NCI-H345 (cell line): ENCODE results near the gene SLC11A1.

Experiments
- DNase-seq: peaks from one replicate; lab custom pipeline; 2025; lab: John Stamatoyannopoulos, UW

Gene SLC11A1

GRCh38 chr2:218393750-218394290, 11.7 kb downstream of the SLC11A1 start:
- DNase-seq = no peak

- DNase-seq = no peak
Measured at GRCh38 chr2:218394298-218395089, 12.4 kb downstream of the SLC11A1 start.

- no peak for DNase-seq
Measured at GRCh38 chr2:218395090-218395444, 13.0 kb downstream of the SLC11A1 start.

GRCh38 chr2:218395456-218395825, 13.4 kb downstream of the SLC11A1 start:
- DNase-seq = no peak

- peak; percentile 92 for DNase-seq
Measured at GRCh38 chr2:218395826-218396687, 14.0 kb downstream of the SLC11A1 start.

GRCh38 chr2:218396688-218397462, 14.8 kb downstream of the SLC11A1 start:
- DNase-seq = peak; percentile 93

- peak; percentile 47 for DNase-seq
Measured at GRCh38 chr2:218397463-218397819, 15.4 kb downstream of the SLC11A1 start.

GRCh38 chr2:218397820-218398436, 15.9 kb downstream of the SLC11A1 start:
- DNase-seq = peak; percentile 47

GRCh38 chr2:218398437-218399390, 16.6 kb downstream of the SLC11A1 start:
- peak; percentile 64 for DNase-seq

- peak; percentile 84 for DNase-seq
Measured at GRCh38 chr2:218399391-218400166, 17.5 kb downstream of the SLC11A1 start, which contains the start of gene CTDSP1. CTDSP1 (plus strand) TSS chr2:218399868; CDS start chr2:218400091, 223 bp downstream.

- DNase-seq = no peak
Measured at GRCh38 chr2:218400167-218400929, 18.3 kb downstream of the SLC11A1 start.

GRCh38 chr2:218400930-218401881, 19.1 kb downstream of the SLC11A1 start:
- no peak for DNase-seq

GRCh38 chr2:218401890-218402289, 19.8 kb downstream of the SLC11A1 start:
- no peak for DNase-seq

- DNase-seq = no peak
Measured at GRCh38 chr2:218402491-218402901, 20.4 kb downstream of the SLC11A1 start.

- no peak for DNase-seq
Measured at GRCh38 chr2:218402911-218403411, 20.9 kb downstream of the SLC11A1 start.

- DNase-seq = no peak
Measured at GRCh38 chr2:218403810-218404209, 21.7 kb downstream of the SLC11A1 start.

- DNase-seq = no peak
Measured at GRCh38 chr2:218404351-218405085, 22.4 kb downstream of the SLC11A1 start.
